GM19455 (cell line): ENCODE measurements around the gene PDCD1.

Experiments
- ATAC-seq: cut with Tn5 transposase; IDR thresholded peaks from one replicate; pipeline ENCODE4 v1.9.1; 2021; ENCODE audit not compliant: unreplicated experiment

Gene PDCD1

GRCh38 chr2:241852981-241853631 is 5.6 kb downstream of the PDCD1 start:
- no peak for ATAC-seq

- no peak for ATAC-seq
Observed at GRCh38 chr2:241852116-241852980, 6.3 kb downstream of the PDCD1 start.

- no peak for ATAC-seq
Observed at GRCh38 chr2:241851325-241852115, 7.2 kb downstream of the PDCD1 start.

GRCh38 chr2:241850544-241851324 is 8.0 kb downstream of the PDCD1 start:
- no peak for ATAC-seq

- ATAC-seq: no peak
Observed at GRCh38 chr2:241849616-241850543, 8.8 kb downstream of the PDCD1 start.

- ATAC-seq: no peak
Observed at GRCh38 chr2:241848761-241849615, 9.7 kb downstream of the PDCD1 start.

GRCh38 chr2:241846406-241846805 is 12.3 kb downstream of the PDCD1 start:
- ATAC-seq: no peak

- ATAC-seq: no peak
Observed at GRCh38 chr2:241844831-241845578, 13.7 kb downstream of the PDCD1 start.

- ATAC-seq: peak; percentile 48
Observed at GRCh38 chr2:241844066-241844728, 14.5 kb downstream of the PDCD1 start.

GRCh38 chr2:241843321-241844065 is 15.2 kb downstream of the PDCD1 start:
- peak; percentile 28 for ATAC-seq

- no peak for ATAC-seq
Observed at GRCh38 chr2:241842620-241843211, 16.0 kb downstream of the PDCD1 start.

GRCh38 chr2:241842067-241842415 is 16.7 kb downstream of the PDCD1 start:
- no peak for ATAC-seq

- no peak for ATAC-seq
Observed at GRCh38 chr2:241841181-241842066, 17.3 kb downstream of the PDCD1 start.

- ATAC-seq: no peak
Observed at GRCh38 chr2:241837197-241837965, 21.3 kb downstream of the PDCD1 start.

GRCh38 chr2:241836292-241836691 is 22.4 kb downstream of the PDCD1 start:
- no peak for ATAC-seq
